ENCODE results near the gene ATP6V0A4.

DNA sequence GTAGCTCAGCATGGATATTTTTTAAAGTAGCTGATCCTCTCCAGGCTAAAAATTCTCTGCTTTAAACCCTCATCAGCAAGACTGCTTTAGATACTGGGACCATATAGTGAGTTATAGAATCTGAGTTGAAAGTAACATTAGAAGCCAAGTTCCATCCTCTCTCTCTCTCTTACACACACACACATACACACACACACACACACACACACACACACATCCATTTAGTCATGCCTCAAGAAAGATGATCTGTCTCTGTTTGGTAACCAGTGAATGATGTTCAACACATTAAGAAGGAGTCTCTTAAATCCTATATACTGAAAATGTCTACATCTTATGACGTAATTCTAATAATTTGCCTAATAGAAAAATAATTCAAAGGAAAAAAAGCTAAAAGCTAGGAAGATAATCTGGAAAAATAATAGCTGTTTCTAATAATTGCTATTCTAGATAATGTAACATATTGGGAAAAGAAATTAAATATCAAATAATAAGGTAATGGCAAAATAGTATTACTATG lies 16.9 kb upstream of the ATP6V0A4 start:
- TF ChIP-seq CTCF (conservative IDR thresholded peaks at IDR 0.05 in 1 of 2, IDR thresholded peaks at IDR 0.05 in 1 of 2; ENCODE audit: low read depth in 1 of 2, low read length in 2 of 2) (no peak), EZH2 (IDR thresholded peaks at IDR 0.05; ENCODE audit: low read length, missing control alignments) (no peak)

Data from fibroblast of lung (primary cell).